Measurements from ENCODE around the gene SMARCA4.
"Not testable (repeated sequence)": the region's sequence is repeated elsewhere in the genome, so short reads cannot be mapped to it uniquely, and the experiment has no call there.

SMARCA4 gene

GRCh38 chr19:10929402-10929794 is 31.4 kb upstream of the SMARCA4 start:
- DNase-seq = no peak

- no peak for DNase-seq
Observed at GRCh38 chr19:10935371-10936059, 25.3 kb upstream of the SMARCA4 start.

GRCh38 chr19:10936661-10937084 is 24.2 kb upstream of the SMARCA4 start:
- DNase-seq = peak in 1 of 2 experiments; percentile 42

GRCh38 chr19:10941649-10942048 is 19.2 kb upstream of the SMARCA4 start:
- not testable (repeated sequence) for DNase-seq

- DNase-seq = not testable (repeated sequence)
Observed at GRCh38 chr19:10943412-10943811, 17.4 kb upstream of the SMARCA4 start.

GRCh38 chr19:10945264-10945663 is 15.6 kb upstream of the SMARCA4 start:
- DNase-seq = no peak

- DNase-seq = no peak
Observed at GRCh38 chr19:10946958-10947657, 13.7 kb upstream of the SMARCA4 start.

- no peak for DNase-seq
Observed at GRCh38 chr19:10952809-10953208, 8.0 kb upstream of the SMARCA4 start.

- not testable (repeated sequence) for DNase-seq
Observed at GRCh38 chr19:10959277-10959968, 1.4 kb upstream of the SMARCA4 start.

- no peak for DNase-seq
Observed at GRCh38 chr19:10961073-10961860, 437 bp downstream of the SMARCA4 start.

GRCh38 chr19:10962863-10963262 is 2.0 kb downstream of the SMARCA4 start:
- no peak for DNase-seq

- no peak for DNase-seq
Observed at GRCh38 chr19:10963865-10964264, 3.0 kb downstream of the SMARCA4 start.

GRCh38 chr19:10964903-10965302 is 4.1 kb downstream of the SMARCA4 start:
- no peak for DNase-seq

- DNase-seq = no peak
Observed at GRCh38 chr19:10965398-10965797, 4.6 kb downstream of the SMARCA4 start.

- DNase-seq = no peak
Observed at GRCh38 chr19:10966809-10967208, 6.0 kb downstream of the SMARCA4 start.

- DNase-seq = no peak
Observed at GRCh38 chr19:10968527-10969135, 7.8 kb downstream of the SMARCA4 start.

- no peak for DNase-seq
Observed at GRCh38 chr19:10971107-10971726, 10.4 kb downstream of the SMARCA4 start.

- DNase-seq = no peak
Observed at GRCh38 chr19:10975374-10976130, 14.7 kb downstream of the SMARCA4 start.

- DNase-seq = no peak
Observed at GRCh38 chr19:10976131-10976892, 15.5 kb downstream of the SMARCA4 start.

- no peak for DNase-seq
Observed at GRCh38 chr19:10977742-10978092, 16.9 kb downstream of the SMARCA4 start.

GRCh38 chr19:10979951-10980381 is 19.1 kb downstream of the SMARCA4 start:
- no peak for DNase-seq
